GM12892 (cell line): ENCODE results near the gene HSPB6.

Source experiments
- POLR2A ChIP-seq: IDR thresholded peaks from 2 replicates; pipeline ENCODE4 v1.6.1; 2011; ENCODE audit warnings: low read depth, low read length, control low read depth
- POLR2AphosphoS5 ChIP-seq: IDR thresholded peaks from 2 replicates; pipeline ENCODE4 v1.6.1; 2011; ENCODE audit warnings: low read depth, low read length, control low read depth

DNA sequence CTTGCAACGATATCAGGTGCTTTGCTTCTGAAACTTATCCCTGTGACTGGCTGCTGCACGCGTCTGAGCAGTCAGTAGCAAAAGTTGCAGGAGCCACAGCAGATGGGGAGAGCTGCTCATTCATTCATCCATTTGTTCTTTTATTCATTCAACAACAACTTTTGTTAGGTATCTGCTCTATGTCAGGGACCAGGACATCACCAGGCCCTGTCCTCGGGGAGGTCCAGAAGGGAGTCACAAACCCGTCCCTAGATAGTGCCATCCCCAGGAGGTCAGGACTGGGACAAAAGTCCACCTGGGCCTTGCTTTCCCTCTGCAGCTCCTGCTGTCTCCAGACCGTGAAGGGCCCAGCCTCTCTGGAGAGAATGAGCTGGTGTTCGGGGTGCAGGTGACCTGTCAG lies 21.1 kb upstream of the HSPB6 start:
- TF ChIP-seq POLR2AphosphoS5 (no peak), POLR2A (no peak)
